WTC11 (cell line): ENCODE data around the gene CSF1R. TPM values are rescaled to one million over a fixed set of nuclear protein-coding genes. Genes with fewer than 3 reads are reported as not detected.

Experiments
- ATAC-seq: fragments of 200-7000 bp; cut with Tn5 transposase; 2 replicates; pipeline ENCODE4 v1.10.0; 2021; ENCODE audit warnings: mild to moderate bottlenecking, moderate library complexity
- CTCF ChIA-PET: fragments of 300-600 bp; sonication (Branson Sonifier 250); formaldehyde crosslinking; loops from one replicate; lab custom pipeline; 2021; ENCODE audit warnings: antibody characterized with exemption; lab: Charles Lee
- POLR2A ChIA-PET: fragments of 350-600 bp; sonication (Branson Sonifier 250); formaldehyde crosslinking; loops from one replicate; lab custom pipeline; 2021; ENCODE audit warnings: antibody characterized with exemption; lab: Charles Lee
- DNase-seq: peaks from one replicate; pipeline ENCODE4 v3.0.0; 2021; ENCODE audit warnings: low spot score
- H3K27ac Mint-ChIP-seq: 2 replicates; pipeline ENCODE4 v1.8.0; 2021; ENCODE audit warnings: mixed read lengths
- H3K27me3 Mint-ChIP-seq: 2 replicates; pipeline ENCODE4 v1.8.0; 2021; ENCODE audit warnings: low read depth, mild to moderate bottlenecking, moderate library complexity, mixed read lengths
- H3K36me3 Mint-ChIP-seq: 2 replicates; pipeline ENCODE4 v1.8.0; 2021; ENCODE audit warnings: mixed read lengths
- H3K4me1 Mint-ChIP-seq: 2 replicates; pipeline ENCODE4 v1.8.0; 2022; ENCODE audit warnings: mixed read lengths
- H3K4me3 Mint-ChIP-seq: 2 replicates; pipeline ENCODE4 v1.8.0; 2021; ENCODE audit warnings: mild to moderate bottlenecking, moderate library complexity, mixed read lengths
- H3K9me3 Mint-ChIP-seq: 2 replicates; pipeline ENCODE4 v1.8.0; 2021; ENCODE audit warnings: mixed read lengths
- CREB1 ChIP-seq: sonication (generic); formaldehyde crosslinking; IDR thresholded peaks from 2 replicates; pipeline ENCODE4 v1.8.0; 2023; ENCODE audit warnings: mild to moderate bottlenecking, missing genetic modification reagents
- CREM ChIP-seq: sonication (generic); formaldehyde crosslinking; IDR thresholded peaks from 2 replicates; pipeline ENCODE4 v1.8.1; 2022; ENCODE audit warnings: mild to moderate bottlenecking, missing genetic modification reagents, moderate library complexity
- ESRRA ChIP-seq: sonication (generic); formaldehyde crosslinking; IDR thresholded peaks from 2 replicates; pipeline ENCODE4 v1.8.1; 2022; ENCODE audit warnings: mild to moderate bottlenecking, missing genetic modification reagents, borderline replicate concordance
- ETV6 ChIP-seq: sonication (generic); formaldehyde crosslinking; IDR thresholded peaks from 2 replicates; pipeline ENCODE4 v1.8.1; 2022; ENCODE audit warnings: mild to moderate bottlenecking, missing genetic modification reagents
- FOXJ3 ChIP-seq: sonication (generic); formaldehyde crosslinking; IDR thresholded peaks from 2 replicates; pipeline ENCODE4 v1.9.0; 2021; ENCODE audit warnings: missing genetic modification reagents, mild to moderate bottlenecking, borderline replicate concordance
- GTF2I ChIP-seq: fragments of 250-450 bp; sonication (Bioruptor Pico); conservative IDR thresholded peaks from 2 replicates; pipeline ENCODE4 v1.4.0; 2021; ENCODE audit warnings: mild to moderate bottlenecking
- IRF2 ChIP-seq: sonication (generic); formaldehyde crosslinking; IDR thresholded peaks from 2 replicates; pipeline ENCODE4 v1.8.0; 2022; ENCODE audit warnings: low read depth, missing genetic modification reagents, borderline replicate concordance
- MXD4 ChIP-seq: fragments of 250-450 bp; sonication (Bioruptor Pico); IDR thresholded peaks from 2 replicates; pipeline ENCODE4 v1.8.0; 2021; ENCODE audit warnings: mild to moderate bottlenecking, moderate library complexity, borderline replicate concordance
- MYBL2 ChIP-seq: sonication (generic); formaldehyde crosslinking; IDR thresholded peaks from 2 replicates; pipeline ENCODE4 v1.8.1; 2023; ENCODE audit warnings: mild to moderate bottlenecking, moderate library complexity, missing genetic modification reagents
- NFATC4 ChIP-seq: fragments of 250-450 bp; sonication (Bioruptor Pico); IDR thresholded peaks from 2 replicates; pipeline ENCODE4 v1.9.0; 2021; ENCODE audit warnings: mild to moderate bottlenecking
- NFE2L1 ChIP-seq: sonication (generic); formaldehyde crosslinking; IDR thresholded peaks from 2 replicates; pipeline ENCODE4 v1.8.1; 2023; ENCODE audit warnings: missing genetic modification reagents
- NFYB ChIP-seq: sonication (generic); formaldehyde crosslinking; conservative IDR thresholded peaks from 2 replicates; pipeline ENCODE4 v1.8.0; 2022; ENCODE audit warnings: low read depth, missing genetic modification reagents
- OVOL2 ChIP-seq: fragments of 250-450 bp; sonication (Bioruptor Pico); IDR thresholded peaks from 2 replicates; pipeline ENCODE4 v1.9.0; 2021; ENCODE audit warnings: mild to moderate bottlenecking, borderline replicate concordance
- TEAD1 ChIP-seq: sonication (generic); formaldehyde crosslinking; IDR thresholded peaks from 2 replicates; pipeline ENCODE4 v1.8.0; 2022; ENCODE audit warnings: mild to moderate bottlenecking, missing genetic modification reagents
- ZBTB21 ChIP-seq: sonication (generic); formaldehyde crosslinking; IDR thresholded peaks from 2 replicates; pipeline ENCODE4 v1.8.1; 2023; ENCODE audit warnings: mild to moderate bottlenecking, missing genetic modification reagents, borderline replicate concordance
- ZNF317 ChIP-seq: sonication (generic); formaldehyde crosslinking; IDR thresholded peaks from 2 replicates; pipeline ENCODE4 v1.8.1; 2023; ENCODE audit warnings: low read depth, mild to moderate bottlenecking, moderate library complexity, missing genetic modification reagents, borderline replicate concordance
- ZNF671 ChIP-seq: fragments of 250-450 bp; sonication (Bioruptor Pico); IDR thresholded peaks from 2 replicates; pipeline ENCODE4 v1.8.0; 2021; ENCODE audit warnings: mild to moderate bottlenecking
- total RNA-seq: library from RNA; stranded (reverse); gene quantifications from 3 replicates; pipeline ENCODE4 v1.2.3, GENCODE V29; 2021
- TF ChIP-seq, protein P1 (sequence below): sonication (generic); formaldehyde crosslinking; IDR thresholded peaks from 2 replicates; pipeline ENCODE4 v1.8.0; 2023; ENCODE audit warnings: missing genetic modification reagents, mild to moderate bottlenecking, borderline replicate concordance
- TF ChIP-seq, protein P2 (sequence below): fragments of 250-450 bp; sonication (Bioruptor Pico); IDR thresholded peaks from 2 replicates; pipeline ENCODE4 v1.9.0; 2021; ENCODE audit warnings: mild to moderate bottlenecking
- TF ChIP-seq, protein P3 (sequence below): sonication (generic); formaldehyde crosslinking; IDR thresholded peaks from 2 replicates; pipeline ENCODE4 v1.8.1; 2022; ENCODE audit warnings: mild to moderate bottlenecking, moderate library complexity, missing genetic modification reagents
- TF ChIP-seq, protein P4 (sequence below): sonication (generic); formaldehyde crosslinking; IDR thresholded peaks from 2 replicates; pipeline ENCODE4 v1.8.1; 2023; ENCODE audit warnings: mild to moderate bottlenecking, missing genetic modification reagents, moderate library complexity
- TF ChIP-seq, protein P5 (sequence below): sonication (generic); formaldehyde crosslinking; IDR thresholded peaks from 2 replicates; pipeline ENCODE4 v1.8.0; 2023; ENCODE audit warnings: mild to moderate bottlenecking, missing genetic modification reagents
- TF ChIP-seq, protein P6 (sequence below): sonication (generic); formaldehyde crosslinking; IDR thresholded peaks from 2 replicates; pipeline ENCODE4 v1.8.0; 2022; ENCODE audit warnings: mild to moderate bottlenecking, missing genetic modification reagents
- TF ChIP-seq, protein P7 (sequence below): sonication (generic); formaldehyde crosslinking; conservative IDR thresholded peaks from 2 replicates; pipeline ENCODE4 v1.8.1; 2022; ENCODE audit warnings: mild to moderate bottlenecking, missing genetic modification reagents
- TF ChIP-seq, protein P8 (sequence below): fragments of 250-450 bp; sonication (Bioruptor Pico); IDR thresholded peaks from 2 replicates; pipeline ENCODE4 v1.8.0; 2021; ENCODE audit warnings: mild to moderate bottlenecking

CSF1R gene
- total RNA-seq, 1 experiment from 2014 or later: 0.20 TPM

DNA sequence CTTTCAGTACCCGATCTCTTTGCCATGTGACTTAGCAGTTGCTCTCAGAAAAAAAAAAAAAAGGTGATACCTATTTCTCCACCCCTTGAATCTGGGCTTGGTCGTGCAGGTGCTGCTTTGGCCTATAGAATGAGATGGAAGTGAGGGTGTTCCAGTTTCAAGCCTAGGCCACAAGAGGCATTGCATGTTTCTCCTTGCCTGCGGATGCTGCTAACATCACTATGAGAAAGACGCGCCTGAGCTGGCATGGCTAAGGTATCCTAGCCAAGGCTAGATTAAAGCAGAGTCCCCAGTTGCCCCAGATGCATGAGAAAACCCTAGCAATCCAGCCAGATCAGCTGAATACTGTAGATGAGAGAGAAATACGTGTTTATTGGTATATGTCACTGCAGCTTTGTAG is 14.7 kb upstream of the CSF1R start (continued):
- TF ChIP-seq, protein P1, sequence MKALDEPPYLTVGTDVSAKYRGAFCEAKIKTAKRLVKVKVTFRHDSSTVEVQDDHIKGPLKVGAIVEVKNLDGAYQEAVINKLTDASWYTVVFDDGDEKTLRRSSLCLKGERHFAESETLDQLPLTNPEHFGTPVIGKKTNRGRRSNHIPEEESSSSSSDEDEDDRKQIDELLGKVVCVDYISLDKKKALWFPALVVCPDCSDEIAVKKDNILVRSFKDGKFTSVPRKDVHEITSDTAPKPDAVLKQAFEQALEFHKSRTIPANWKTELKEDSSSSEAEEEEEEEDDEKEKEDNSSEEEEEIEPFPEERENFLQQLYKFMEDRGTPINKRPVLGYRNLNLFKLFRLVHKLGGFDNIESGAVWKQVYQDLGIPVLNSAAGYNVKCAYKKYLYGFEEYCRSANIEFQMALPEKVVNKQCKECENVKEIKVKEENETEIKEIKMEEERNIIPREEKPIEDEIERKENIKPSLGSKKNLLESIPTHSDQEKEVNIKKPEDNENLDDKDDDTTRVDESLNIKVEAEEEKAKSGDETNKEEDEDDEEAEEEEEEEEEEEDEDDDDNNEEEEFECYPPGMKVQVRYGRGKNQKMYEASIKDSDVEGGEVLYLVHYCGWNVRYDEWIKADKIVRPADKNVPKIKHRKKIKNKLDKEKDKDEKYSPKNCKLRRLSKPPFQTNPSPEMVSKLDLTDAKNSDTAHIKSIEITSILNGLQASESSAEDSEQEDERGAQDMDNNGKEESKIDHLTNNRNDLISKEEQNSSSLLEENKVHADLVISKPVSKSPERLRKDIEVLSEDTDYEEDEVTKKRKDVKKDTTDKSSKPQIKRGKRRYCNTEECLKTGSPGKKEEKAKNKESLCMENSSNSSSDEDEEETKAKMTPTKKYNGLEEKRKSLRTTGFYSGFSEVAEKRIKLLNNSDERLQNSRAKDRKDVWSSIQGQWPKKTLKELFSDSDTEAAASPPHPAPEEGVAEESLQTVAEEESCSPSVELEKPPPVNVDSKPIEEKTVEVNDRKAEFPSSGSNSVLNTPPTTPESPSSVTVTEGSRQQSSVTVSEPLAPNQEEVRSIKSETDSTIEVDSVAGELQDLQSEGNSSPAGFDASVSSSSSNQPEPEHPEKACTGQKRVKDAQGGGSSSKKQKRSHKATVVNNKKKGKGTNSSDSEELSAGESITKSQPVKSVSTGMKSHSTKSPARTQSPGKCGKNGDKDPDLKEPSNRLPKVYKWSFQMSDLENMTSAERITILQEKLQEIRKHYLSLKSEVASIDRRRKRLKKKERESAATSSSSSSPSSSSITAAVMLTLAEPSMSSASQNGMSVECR (CRISPR knock-in tag): no peak
- TF ChIP-seq ETV6 (CRISPR knock-in tag) (no peak), TEAD1 (CRISPR knock-in tag) (no peak), NFYB (CRISPR knock-in tag) (no peak), ZNF317 (CRISPR knock-in tag) (no peak)
- TF ChIP-seq, protein P2, sequence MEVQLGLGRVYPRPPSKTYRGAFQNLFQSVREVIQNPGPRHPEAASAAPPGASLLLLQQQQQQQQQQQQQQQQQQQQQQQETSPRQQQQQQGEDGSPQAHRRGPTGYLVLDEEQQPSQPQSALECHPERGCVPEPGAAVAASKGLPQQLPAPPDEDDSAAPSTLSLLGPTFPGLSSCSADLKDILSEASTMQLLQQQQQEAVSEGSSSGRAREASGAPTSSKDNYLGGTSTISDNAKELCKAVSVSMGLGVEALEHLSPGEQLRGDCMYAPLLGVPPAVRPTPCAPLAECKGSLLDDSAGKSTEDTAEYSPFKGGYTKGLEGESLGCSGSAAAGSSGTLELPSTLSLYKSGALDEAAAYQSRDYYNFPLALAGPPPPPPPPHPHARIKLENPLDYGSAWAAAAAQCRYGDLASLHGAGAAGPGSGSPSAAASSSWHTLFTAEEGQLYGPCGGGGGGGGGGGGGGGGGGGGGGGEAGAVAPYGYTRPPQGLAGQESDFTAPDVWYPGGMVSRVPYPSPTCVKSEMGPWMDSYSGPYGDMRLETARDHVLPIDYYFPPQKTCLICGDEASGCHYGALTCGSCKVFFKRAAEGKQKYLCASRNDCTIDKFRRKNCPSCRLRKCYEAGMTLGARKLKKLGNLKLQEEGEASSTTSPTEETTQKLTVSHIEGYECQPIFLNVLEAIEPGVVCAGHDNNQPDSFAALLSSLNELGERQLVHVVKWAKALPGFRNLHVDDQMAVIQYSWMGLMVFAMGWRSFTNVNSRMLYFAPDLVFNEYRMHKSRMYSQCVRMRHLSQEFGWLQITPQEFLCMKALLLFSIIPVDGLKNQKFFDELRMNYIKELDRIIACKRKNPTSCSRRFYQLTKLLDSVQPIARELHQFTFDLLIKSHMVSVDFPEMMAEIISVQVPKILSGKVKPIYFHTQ: no peak
- TF ChIP-seq, protein P3, sequence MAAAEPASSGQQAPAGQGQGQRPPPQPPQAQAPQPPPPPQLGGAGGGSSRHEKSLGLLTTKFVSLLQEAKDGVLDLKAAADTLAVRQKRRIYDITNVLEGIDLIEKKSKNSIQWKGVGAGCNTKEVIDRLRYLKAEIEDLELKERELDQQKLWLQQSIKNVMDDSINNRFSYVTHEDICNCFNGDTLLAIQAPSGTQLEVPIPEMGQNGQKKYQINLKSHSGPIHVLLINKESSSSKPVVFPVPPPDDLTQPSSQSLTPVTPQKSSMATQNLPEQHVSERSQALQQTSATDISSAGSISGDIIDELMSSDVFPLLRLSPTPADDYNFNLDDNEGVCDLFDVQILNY (CRISPR knock-in tag): no peak
- TF ChIP-seq, protein P4, sequence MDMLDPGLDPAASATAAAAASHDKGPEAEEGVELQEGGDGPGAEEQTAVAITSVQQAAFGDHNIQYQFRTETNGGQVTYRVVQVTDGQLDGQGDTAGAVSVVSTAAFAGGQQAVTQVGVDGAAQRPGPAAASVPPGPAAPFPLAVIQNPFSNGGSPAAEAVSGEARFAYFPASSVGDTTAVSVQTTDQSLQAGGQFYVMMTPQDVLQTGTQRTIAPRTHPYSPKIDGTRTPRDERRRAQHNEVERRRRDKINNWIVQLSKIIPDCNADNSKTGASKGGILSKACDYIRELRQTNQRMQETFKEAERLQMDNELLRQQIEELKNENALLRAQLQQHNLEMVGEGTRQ (CRISPR knock-in tag): no peak
- TF ChIP-seq, protein P5, sequence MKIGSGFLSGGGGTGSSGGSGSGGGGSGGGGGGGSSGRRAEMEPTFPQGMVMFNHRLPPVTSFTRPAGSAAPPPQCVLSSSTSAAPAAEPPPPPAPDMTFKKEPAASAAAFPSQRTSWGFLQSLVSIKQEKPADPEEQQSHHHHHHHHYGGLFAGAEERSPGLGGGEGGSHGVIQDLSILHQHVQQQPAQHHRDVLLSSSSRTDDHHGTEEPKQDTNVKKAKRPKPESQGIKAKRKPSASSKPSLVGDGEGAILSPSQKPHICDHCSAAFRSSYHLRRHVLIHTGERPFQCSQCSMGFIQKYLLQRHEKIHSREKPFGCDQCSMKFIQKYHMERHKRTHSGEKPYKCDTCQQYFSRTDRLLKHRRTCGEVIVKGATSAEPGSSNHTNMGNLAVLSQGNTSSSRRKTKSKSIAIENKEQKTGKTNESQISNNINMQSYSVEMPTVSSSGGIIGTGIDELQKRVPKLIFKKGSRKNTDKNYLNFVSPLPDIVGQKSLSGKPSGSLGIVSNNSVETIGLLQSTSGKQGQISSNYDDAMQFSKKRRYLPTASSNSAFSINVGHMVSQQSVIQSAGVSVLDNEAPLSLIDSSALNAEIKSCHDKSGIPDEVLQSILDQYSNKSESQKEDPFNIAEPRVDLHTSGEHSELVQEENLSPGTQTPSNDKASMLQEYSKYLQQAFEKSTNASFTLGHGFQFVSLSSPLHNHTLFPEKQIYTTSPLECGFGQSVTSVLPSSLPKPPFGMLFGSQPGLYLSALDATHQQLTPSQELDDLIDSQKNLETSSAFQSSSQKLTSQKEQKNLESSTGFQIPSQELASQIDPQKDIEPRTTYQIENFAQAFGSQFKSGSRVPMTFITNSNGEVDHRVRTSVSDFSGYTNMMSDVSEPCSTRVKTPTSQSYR (CRISPR knock-in tag): no peak

DNA sequence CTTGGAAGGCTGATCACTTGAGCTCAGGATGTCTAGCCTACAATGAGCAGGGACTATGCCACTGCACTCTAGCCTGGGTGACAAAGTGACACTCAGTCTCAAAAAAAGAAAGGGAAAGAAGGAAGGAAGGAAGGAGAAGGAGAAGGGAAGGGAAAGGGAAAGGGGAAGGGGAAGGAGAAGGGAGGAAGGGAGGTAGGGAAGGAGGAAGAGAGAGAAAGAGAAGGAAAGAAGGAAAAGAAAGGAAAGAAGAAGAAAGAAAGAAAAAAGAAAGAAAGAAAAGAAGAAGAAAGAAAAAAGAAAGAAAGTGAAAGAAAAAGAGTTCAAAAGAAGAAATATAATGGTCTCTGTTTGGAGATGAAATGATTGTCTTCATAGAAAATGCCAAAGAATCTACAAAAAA is 10.8 kb upstream of the CSF1R start:
- H3K4me3 Mint-ChIP-seq: no peak overlapping the region
- no peaks in the 10 kb centered on the region for H3K4me1 Mint-ChIP-seq
- peaks cover 4% of the 10 kb centered on the region for H3K9me3 Mint-ChIP-seq
- peaks cover 2% of the 10 kb centered on the region; the same call in 1 of the 2 replicates for H3K27me3 Mint-ChIP-seq
- no peaks in the 10 kb centered on the region for H3K36me3 Mint-ChIP-seq
- ChIA-PET CTCF (no interaction called here), POLR2A (no interaction called here)
- no peak for ATAC-seq
- no peak for DNase-seq
- no peak overlapping the region for H3K27ac Mint-ChIP-seq
- TF ChIP-seq CREM (CRISPR knock-in tag) (no peak), CREB1 (CRISPR knock-in tag) (no peak), OVOL2 (no peak), ESRRA (no peak), NFE2L1 (CRISPR knock-in tag) (no peak), ZNF671 (CRISPR knock-in tag) (no peak), MYBL2 (CRISPR knock-in tag) (no peak), ZBTB21 (no peak), IRF2 (CRISPR knock-in tag) (no peak), MXD4 (CRISPR knock-in tag) (no peak), FOXJ3 (no peak), GTF2I (CRISPR knock-in tag) (no peak), NFATC4 (CRISPR knock-in tag) (no peak)
- TF ChIP-seq, protein P6, sequence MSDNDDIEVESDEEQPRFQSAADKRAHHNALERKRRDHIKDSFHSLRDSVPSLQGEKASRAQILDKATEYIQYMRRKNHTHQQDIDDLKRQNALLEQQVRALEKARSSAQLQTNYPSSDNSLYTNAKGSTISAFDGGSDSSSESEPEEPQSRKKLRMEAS (CRISPR knock-in tag): no peak
- TF ChIP-seq, protein P7, sequence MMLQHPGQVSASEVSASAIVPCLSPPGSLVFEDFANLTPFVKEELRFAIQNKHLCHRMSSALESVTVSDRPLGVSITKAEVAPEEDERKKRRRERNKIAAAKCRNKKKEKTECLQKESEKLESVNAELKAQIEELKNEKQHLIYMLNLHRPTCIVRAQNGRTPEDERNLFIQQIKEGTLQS (CRISPR knock-in tag): no peak
- TF ChIP-seq, protein P8, sequence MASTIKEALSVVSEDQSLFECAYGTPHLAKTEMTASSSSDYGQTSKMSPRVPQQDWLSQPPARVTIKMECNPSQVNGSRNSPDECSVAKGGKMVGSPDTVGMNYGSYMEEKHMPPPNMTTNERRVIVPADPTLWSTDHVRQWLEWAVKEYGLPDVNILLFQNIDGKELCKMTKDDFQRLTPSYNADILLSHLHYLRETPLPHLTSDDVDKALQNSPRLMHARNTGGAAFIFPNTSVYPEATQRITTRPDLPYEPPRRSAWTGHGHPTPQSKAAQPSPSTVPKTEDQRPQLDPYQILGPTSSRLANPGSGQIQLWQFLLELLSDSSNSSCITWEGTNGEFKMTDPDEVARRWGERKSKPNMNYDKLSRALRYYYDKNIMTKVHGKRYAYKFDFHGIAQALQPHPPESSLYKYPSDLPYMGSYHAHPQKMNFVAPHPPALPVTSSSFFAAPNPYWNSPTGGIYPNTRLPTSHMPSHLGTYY (CRISPR knock-in tag): no peak
